ENCODE data around the gene MFSD2A.
"Not testable (repeated sequence)": the region's sequence is repeated elsewhere in the genome, so short reads cannot be mapped to it uniquely, and the experiment has no call there.

MFSD2A gene

GRCh38 chr1:40007481-40008034 lies 52.6 kb downstream of the MFSD2A start:
- DNase-seq: not testable (repeated sequence)

- no peak for DNase-seq
Observed at GRCh38 chr1:40011198-40011597, 56.3 kb downstream of the MFSD2A start.

GRCh38 chr1:40014253-40014706 lies 59.3 kb downstream of the MFSD2A start:
- DNase-seq: no peak

- DNase-seq: no peak
Observed at GRCh38 chr1:40014812-40015594, 60.1 kb downstream of the MFSD2A start.

GRCh38 chr1:40017951-40018575 lies 63.1 kb downstream of the MFSD2A start:
- no peak for DNase-seq

Data from NCI-H748 treated with DMSO at 0.1 percent for 48 hours (cell line).